Coronary artery (tissue), 2 donors: Measurements from ENCODE around the gene TPST1.

ENCODE experiments used
- DNase-seq: peaks from one replicate; pipeline ENCODE4 v3.0.0-alpha.2; 2017; ENCODE audit warnings: low spot score
- H3K27ac ChIP-seq, 2 donors: fragments of 200-600 bp; sonication (generic); one replicate each; pipeline ENCODE4 v1.5.1; 2016 to 2019
- H3K4me3 ChIP-seq: fragments of 200-600 bp; sonication (generic); 2 replicates; pipeline ENCODE4 v1.5.1; 2016; ENCODE audit warnings: mild to moderate bottlenecking, moderate library complexity
- CTCF ChIP-seq: fragments of 200-600 bp; sonication (generic); IDR thresholded peaks from one replicate; pipeline ENCODE4 v1.5.1; 2019; ENCODE audit warnings: antibody characterized with exemption

Gene TPST1

GRCh38 chr7:66255534-66256100 lies 50.5 kb downstream of the TPST1 start:
- Histone ChIP-seq H3K27ac (peak overlapping the region in 1 of 2 donors; percentile 24), H3K4me3 (no peak overlapping the region)
- no peak for DNase-seq
- no peak for TF ChIP-seq CTCF

- Histone ChIP-seq H3K4me3 (no peak overlapping the region), H3K27ac (no peak overlapping the region)
- DNase-seq: no peak
- TF ChIP-seq CTCF: no peak
Measured at GRCh38 chr7:66256281-66256680, 51.1 kb downstream of the TPST1 start.

- no peak overlapping the region for H3K4me3 ChIP-seq
- DNase-seq: no peak
- no peak overlapping the region for H3K27ac ChIP-seq
- no peak for TF ChIP-seq CTCF
Measured at GRCh38 chr7:66257481-66257880, 52.3 kb downstream of the TPST1 start.

GRCh38 chr7:66258409-66258808 lies 53.3 kb downstream of the TPST1 start:
- TF ChIP-seq CTCF: no peak
- no peak overlapping the region for H3K27ac ChIP-seq
- H3K4me3 ChIP-seq: no peak overlapping the region
- DNase-seq: no peak

- DNase-seq: no peak
- no peak overlapping the region for H3K27ac ChIP-seq
- no peak overlapping the region for H3K4me3 ChIP-seq
- no peak for TF ChIP-seq CTCF
Measured at GRCh38 chr7:66261941-66262340, 56.8 kb downstream of the TPST1 start.

- Histone ChIP-seq H3K4me3 (no peak overlapping the region), H3K27ac (no peak overlapping the region)
- no peak for TF ChIP-seq CTCF
- DNase-seq: no peak
Measured at GRCh38 chr7:66263936-66264335, 58.8 kb downstream of the TPST1 start.

- no peak for TF ChIP-seq CTCF
- DNase-seq: no peak
- Histone ChIP-seq H3K27ac (no peak overlapping the region), H3K4me3 (no peak overlapping the region)
Measured at GRCh38 chr7:66265566-66265965, 60.4 kb downstream of the TPST1 start.
